Measurements from ENCODE around the gene LGALS8. TPM values are rescaled to one million over a fixed set of nuclear protein-coding genes. Genes with fewer than 3 reads are reported as not detected.
"Not testable (repeated sequence)": the region's sequence is repeated elsewhere in the genome, so short reads cannot be mapped to it uniquely, and the experiment has no call there.

Gene LGALS8
- total RNA-seq, 3 donors from 2014 or later (not counting 1 experiment from before 2014, with no cell fraction given): 90.5 to 129 (median 114) TPM

- H3K27ac ChIP-seq (ENCODE audit: low read length): no peak overlapping the region
- H3K27ac Mint-ChIP-seq: no peak overlapping the region
- H3K9me3 Mint-ChIP-seq: no peaks in the 10 kb centered on the region
- no peaks in the 10 kb centered on the region for H3K27me3 ChIP-seq (ENCODE audit: control insufficient read depth, insufficient read depth, low read length)
- no peaks in the 10 kb centered on the region for H3K4me1 ChIP-seq (ENCODE audit: control insufficient read depth, insufficient read depth, low read length)
- H3K36me3 Mint-ChIP-seq: peaks cover 37% of the 10 kb centered on the region
- H3K27me3 Mint-ChIP-seq (ENCODE audit: low read depth in 2 of 2): no peaks in the 10 kb centered on the region
- H3K4me1 Mint-ChIP-seq: no peaks in the 10 kb centered on the region
- TF ChIP-seq CTCF (IDR thresholded peaks at IDR 0.05): no peak
- H3K9me3 ChIP-seq (ENCODE audit: control insufficient read depth, insufficient read depth, low read length): no peaks in the 10 kb centered on the region
- 100% methylated on average over 3 of the region's 3 CpGs for WGBS (ENCODE audit: insufficient coverage)
- H3K4me3 Mint-ChIP-seq: no peak overlapping the region
- H3K4me3 ChIP-seq (ENCODE audit: low read length): no peak overlapping the region
- peaks cover 80% of the 10 kb centered on the region for H3K36me3 ChIP-seq (ENCODE audit: control insufficient read depth, insufficient read depth, low read length)
- ATAC-seq (no peak), DNase-seq (no peak)
- intact Hi-C loops (cut with micrococcal nuclease): no loop called here
Observed at GRCh38 chr1:236575523-236575922, 51.7 kb downstream of the LGALS8 start.

- TF ChIP-seq CTCF (IDR thresholded peaks at IDR 0.05): no peak
- intact Hi-C loops (cut with micrococcal nuclease): no loop called here
- Histone ChIP-seq H3K27ac (ENCODE audit: low read length) (no peak overlapping the region), H3K4me1 (ENCODE audit: control insufficient read depth, insufficient read depth, low read length) (no peaks in the 10 kb centered on the region), H3K27me3 (ENCODE audit: control insufficient read depth, insufficient read depth, low read length) (no peaks in the 10 kb centered on the region), H3K9me3 (ENCODE audit: control insufficient read depth, insufficient read depth, low read length) (no peaks in the 10 kb centered on the region), H3K4me3 (ENCODE audit: low read length) (no peak overlapping the region), H3K36me3 (ENCODE audit: control insufficient read depth, insufficient read depth, low read length) (peaks cover 77% of the 10 kb centered on the region)
- 71% methylated on average over 2 of the region's 2 CpGs for WGBS (ENCODE audit: insufficient coverage)
- no peaks in the 10 kb centered on the region for H3K4me1 Mint-ChIP-seq
- no peaks in the 10 kb centered on the region for H3K27me3 Mint-ChIP-seq (ENCODE audit: low read depth in 2 of 2)
- DNase-seq: no peak
- H3K27ac Mint-ChIP-seq: no peak overlapping the region
- no peak overlapping the region for H3K4me3 Mint-ChIP-seq
- H3K9me3 Mint-ChIP-seq: no peaks in the 10 kb centered on the region
- peaks cover 37% of the 10 kb centered on the region for H3K36me3 Mint-ChIP-seq
- ATAC-seq: no peak
Observed at GRCh38 chr1:236576004-236576403, 52.2 kb downstream of the LGALS8 start.

DNA sequence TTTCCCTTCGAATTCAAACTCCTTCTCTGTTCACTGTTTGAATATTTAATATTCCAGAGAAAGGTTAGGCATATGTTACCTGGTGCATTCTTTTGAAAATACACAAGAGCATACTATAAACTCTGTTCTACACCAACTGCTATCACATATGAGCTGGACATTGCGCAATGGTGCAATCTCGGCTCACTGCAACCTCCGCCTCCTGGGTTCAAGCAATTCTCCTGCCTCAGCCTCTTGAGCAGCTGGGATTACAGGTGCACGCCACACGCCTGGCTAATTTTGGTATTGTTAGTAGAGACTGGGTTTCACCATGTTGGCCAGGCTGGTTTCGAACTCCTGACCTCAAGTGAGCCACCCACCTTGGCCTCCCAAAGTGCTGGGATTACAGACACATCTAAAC, 53.3 kb downstream of the LGALS8 start:
- H3K4me3 ChIP-seq (ENCODE audit: low read length); H3K4me3 Mint-ChIP-seq; ATAC-seq; H3K4me1 ChIP-seq (ENCODE audit: control insufficient read depth, insufficient read depth, low read length); H3K27me3 ChIP-seq (ENCODE audit: control insufficient read depth, insufficient read depth, low read length); H3K27ac ChIP-seq (ENCODE audit: low read length); H3K9me3 Mint-ChIP-seq; intact Hi-C loops (cut with micrococcal nuclease); DNase-seq; H3K27ac Mint-ChIP-seq; H3K9me3 ChIP-seq (ENCODE audit: control insufficient read depth, insufficient read depth, low read length); H3K27me3 Mint-ChIP-seq (ENCODE audit: low read depth in 2 of 2); H3K4me1 Mint-ChIP-seq: not testable (repeated sequence)
- WGBS (ENCODE audit: insufficient coverage): 95% methylated on average over 4 of the region's 7 CpGs
- H3K36me3 Mint-ChIP-seq: peaks cover 36% of the 10 kb centered on the region
- peaks cover 69% of the 10 kb centered on the region for H3K36me3 ChIP-seq (ENCODE audit: control insufficient read depth, insufficient read depth, low read length)

- 100% methylated on average over 1 of the region's 3 CpGs for WGBS (ENCODE audit: insufficient coverage)
- intact Hi-C loops (cut with micrococcal nuclease): no loop called here
- no peak overlapping the region for H3K4me3 ChIP-seq (ENCODE audit: low read length)
- H3K36me3 Mint-ChIP-seq: peaks cover 31% of the 10 kb centered on the region
- no peak overlapping the region for H3K27ac ChIP-seq (ENCODE audit: low read length)
- H3K4me1 Mint-ChIP-seq: no peaks in the 10 kb centered on the region
- H3K4me3 Mint-ChIP-seq: no peak overlapping the region
- DNase-seq (no peak), ATAC-seq (no peak)
- H3K27me3 Mint-ChIP-seq (ENCODE audit: low read depth in 2 of 2): no peaks in the 10 kb centered on the region
- peaks cover 66% of the 10 kb centered on the region for H3K36me3 ChIP-seq (ENCODE audit: control insufficient read depth, insufficient read depth, low read length)
- no peaks in the 10 kb centered on the region for H3K4me1 ChIP-seq (ENCODE audit: control insufficient read depth, insufficient read depth, low read length)
- no peaks in the 10 kb centered on the region for H3K9me3 ChIP-seq (ENCODE audit: control insufficient read depth, insufficient read depth, low read length)
- no peak overlapping the region for H3K27ac Mint-ChIP-seq
- TF ChIP-seq CTCF (IDR thresholded peaks at IDR 0.05): no peak
- H3K27me3 ChIP-seq (ENCODE audit: control insufficient read depth, insufficient read depth, low read length): no peaks in the 10 kb centered on the region
- H3K9me3 Mint-ChIP-seq: no peaks in the 10 kb centered on the region
Observed at GRCh38 chr1:236578661-236579060, 54.9 kb downstream of the LGALS8 start.

DNA sequence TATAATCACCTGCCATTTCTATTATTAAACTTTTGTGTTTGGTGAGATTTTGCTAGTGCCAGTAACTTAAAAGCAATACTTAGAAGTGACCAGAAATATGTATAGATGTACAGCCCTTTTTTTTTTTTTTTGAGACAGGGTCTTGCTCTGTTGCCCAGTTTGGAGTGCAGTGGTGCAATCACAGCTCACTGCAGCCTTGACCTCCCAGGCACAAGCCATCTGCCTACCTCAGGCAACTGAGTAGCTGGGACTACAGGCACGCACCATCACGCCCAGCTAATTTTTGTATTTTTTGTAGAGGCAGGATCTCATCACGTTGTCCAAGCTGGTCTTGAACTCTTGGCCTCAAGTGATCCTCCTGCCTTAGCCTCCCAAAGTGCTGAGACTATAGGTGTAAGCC, 56.6 kb downstream of the LGALS8 start:
- DNase-seq; H3K4me3 ChIP-seq (ENCODE audit: low read length); ATAC-seq; H3K4me3 Mint-ChIP-seq; H3K4me1 Mint-ChIP-seq; H3K27ac ChIP-seq (ENCODE audit: low read length); H3K9me3 ChIP-seq (ENCODE audit: control insufficient read depth, insufficient read depth, low read length); intact Hi-C loops (cut with micrococcal nuclease); H3K27me3 Mint-ChIP-seq (ENCODE audit: low read depth in 2 of 2); H3K27ac Mint-ChIP-seq; H3K4me1 ChIP-seq (ENCODE audit: control insufficient read depth, insufficient read depth, low read length); H3K9me3 Mint-ChIP-seq; H3K27me3 ChIP-seq (ENCODE audit: control insufficient read depth, insufficient read depth, low read length): not testable (repeated sequence)
- peaks cover 31% of the 10 kb centered on the region for H3K36me3 Mint-ChIP-seq
- H3K36me3 ChIP-seq (ENCODE audit: control insufficient read depth, insufficient read depth, low read length): peaks cover 67% of the 10 kb centered on the region
- 99% methylated on average over 3 of the region's 3 CpGs for WGBS (ENCODE audit: insufficient coverage)

Data from natural killer cell (primary cell).